ENCODE measurements around the gene TRIP4.
"Not testable (repeated sequence)": the region's sequence is repeated elsewhere in the genome, so short reads cannot be mapped to it uniquely, and the experiment has no call there.

The TRIP4 gene

GRCh38 chr15:64480891-64481290, 93.3 kb downstream of the TRIP4 start:
- H3K9me3 ChIP-seq, result no peaks in the 10 kb centered on the region
- intact Hi-C loops (cut with DNase I; ENCODE audit: low total_unique reads), result no loop called here
- TF ChIP-seq, protein P1, sequence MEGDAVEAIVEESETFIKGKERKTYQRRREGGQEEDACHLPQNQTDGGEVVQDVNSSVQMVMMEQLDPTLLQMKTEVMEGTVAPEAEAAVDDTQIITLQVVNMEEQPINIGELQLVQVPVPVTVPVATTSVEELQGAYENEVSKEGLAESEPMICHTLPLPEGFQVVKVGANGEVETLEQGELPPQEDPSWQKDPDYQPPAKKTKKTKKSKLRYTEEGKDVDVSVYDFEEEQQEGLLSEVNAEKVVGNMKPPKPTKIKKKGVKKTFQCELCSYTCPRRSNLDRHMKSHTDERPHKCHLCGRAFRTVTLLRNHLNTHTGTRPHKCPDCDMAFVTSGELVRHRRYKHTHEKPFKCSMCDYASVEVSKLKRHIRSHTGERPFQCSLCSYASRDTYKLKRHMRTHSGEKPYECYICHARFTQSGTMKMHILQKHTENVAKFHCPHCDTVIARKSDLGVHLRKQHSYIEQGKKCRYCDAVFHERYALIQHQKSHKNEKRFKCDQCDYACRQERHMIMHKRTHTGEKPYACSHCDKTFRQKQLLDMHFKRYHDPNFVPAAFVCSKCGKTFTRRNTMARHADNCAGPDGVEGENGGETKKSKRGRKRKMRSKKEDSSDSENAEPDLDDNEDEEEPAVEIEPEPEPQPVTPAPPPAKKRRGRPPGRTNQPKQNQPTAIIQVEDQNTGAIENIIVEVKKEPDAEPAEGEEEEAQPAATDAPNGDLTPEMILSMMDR (IDR thresholded peaks at IDR 0.05), result no peak

DNA sequence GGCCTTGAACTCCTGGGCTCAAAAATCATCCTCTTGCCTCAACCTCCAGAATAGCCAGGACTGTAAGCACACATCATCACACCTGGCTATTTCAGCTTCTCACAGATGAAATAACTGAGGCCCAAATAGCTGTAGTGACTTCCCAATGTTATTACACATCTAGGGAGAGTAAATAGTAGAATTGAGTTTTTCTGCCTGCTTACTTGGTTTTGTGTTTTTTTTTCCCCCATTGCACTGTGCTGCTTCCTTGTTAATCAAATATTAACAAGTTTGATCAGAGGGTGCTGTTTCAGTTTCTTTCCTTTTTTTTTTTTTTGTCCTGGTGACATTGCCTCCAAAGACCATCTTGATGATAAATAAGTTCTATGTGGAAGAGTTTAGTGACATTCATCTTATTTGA, 96.1 kb downstream of the TRIP4 start:
- TF ChIP-seq, protein P1 (IDR thresholded peaks at IDR 0.05), result no peak
- no peaks in the 10 kb centered on the region for H3K36me3 ChIP-seq
- intact Hi-C loops (cut with DNase I; ENCODE audit: low total_unique reads), result no loop called here
- no peak for DNase-seq
- no peak overlapping the region for H3K27ac ChIP-seq
- H3K4me3 ChIP-seq, result no peak overlapping the region
- no peaks in the 10 kb centered on the region for H3K4me1 ChIP-seq
- no peaks in the 10 kb centered on the region for H3K27me3 ChIP-seq
- H3K9me3 ChIP-seq, result no peaks in the 10 kb centered on the region

More at GRCh38 chr15:64480891-64481290, 93.3 kb downstream of the TRIP4 start:
- peaks cover 0 to 3% (median 0%) of the 10 kb centered on the region in 4 donors for H3K4me1 ChIP-seq
- no peak overlapping the region for H3K27ac ChIP-seq
- DNase-seq, result no peak
- H3K4me3 ChIP-seq, result no peak overlapping the region
- H3K36me3 ChIP-seq, result no peaks in the 10 kb centered on the region
- H3K27me3 ChIP-seq, result no peaks in the 10 kb centered on the region

- no peak for DNase-seq
- Histone ChIP-seq H3K4me1 (no peaks in the 10 kb centered on the region), H3K27me3 (no peaks in the 10 kb centered on the region), H3K27ac (no peak overlapping the region), H3K9me3 (no peaks in the 10 kb centered on the region), H3K4me3 (no peak overlapping the region), H3K36me3 (peaks cover 0 to 9% (median 0%) of the 10 kb centered on the region in 3 donors)
- intact Hi-C loops (cut with DNase I; ENCODE audit: low total_unique reads), result no loop called here
- TF ChIP-seq, protein P1 (IDR thresholded peaks at IDR 0.05), result no peak
Measured at GRCh38 chr15:64485796-64486195, 98.2 kb downstream of the TRIP4 start.

GRCh38 chr15:64490598-64491259, 103.1 kb downstream of the TRIP4 start:
- no peak for DNase-seq
- H3K27me3 ChIP-seq, result no peaks in the 10 kb centered on the region
- H3K9me3 ChIP-seq, result no peaks in the 10 kb centered on the region
- H3K36me3 ChIP-seq, result peaks cover 0 to 10% (median 0%) of the 10 kb centered on the region in 3 donors
- no peak overlapping the region for H3K27ac ChIP-seq
- TF ChIP-seq, protein P1 (IDR thresholded peaks at IDR 0.05), result no peak
- no peaks in the 10 kb centered on the region for H3K4me1 ChIP-seq
- no peak overlapping the region for H3K4me3 ChIP-seq
- intact Hi-C loops (cut with DNase I; ENCODE audit: low total_unique reads), result no loop called here

DNA sequence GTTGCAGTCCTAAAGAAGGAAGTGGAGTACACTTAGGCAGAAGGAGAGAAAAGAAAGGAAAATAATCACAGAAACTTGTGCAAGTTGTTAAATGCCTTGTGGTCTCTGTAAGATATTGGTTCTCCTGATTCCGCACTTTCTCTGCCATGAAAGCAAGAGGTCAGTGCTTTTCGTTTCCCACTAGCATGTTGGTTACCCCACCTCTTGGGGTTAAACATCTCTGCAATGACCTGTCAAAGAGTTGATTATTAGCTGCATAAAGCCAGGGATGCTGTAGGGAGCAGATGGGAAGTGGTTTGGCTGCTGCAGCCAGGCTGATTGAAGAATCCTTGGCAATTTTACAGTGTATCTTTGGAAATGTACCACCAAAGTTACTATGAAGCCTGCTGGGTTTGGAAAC, 106.0 kb downstream of the TRIP4 start:
- Histone ChIP-seq H3K27me3 (no peaks in the 10 kb centered on the region), H3K9me3 (no peaks in the 10 kb centered on the region), H3K4me3 (no peak overlapping the region), H3K36me3 (peaks cover 0 to 15% (median 0%) of the 10 kb centered on the region in 3 donors), H3K4me1 (no peaks in the 10 kb centered on the region), H3K27ac (no peak overlapping the region)
- intact Hi-C loops (cut with DNase I; ENCODE audit: low total_unique reads), result no loop called here
- no peak for DNase-seq
- TF ChIP-seq, protein P1 (IDR thresholded peaks at IDR 0.05), result no peak

DNA sequence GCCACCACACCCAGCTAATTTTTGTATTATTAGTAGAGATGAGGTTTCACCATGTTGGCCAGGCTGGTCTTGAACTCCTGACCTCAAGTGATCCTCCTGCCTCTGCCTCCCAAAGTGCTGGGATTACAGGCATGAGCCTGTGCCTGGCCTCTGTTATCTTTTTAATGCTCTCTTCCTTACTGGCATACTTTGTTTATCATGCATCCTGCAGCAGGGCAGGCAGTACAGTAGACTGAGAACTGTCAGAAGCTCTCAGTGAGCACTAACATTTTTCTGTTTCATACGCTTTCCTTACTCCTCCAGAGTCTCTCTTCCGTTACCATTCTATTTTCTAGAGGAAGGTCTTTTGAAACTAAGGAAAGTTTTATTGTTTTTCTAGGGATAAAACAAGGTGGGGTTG, 108.3 kb downstream of the TRIP4 start:
- intact Hi-C loops (cut with DNase I; ENCODE audit: low total_unique reads); H3K4me1 ChIP-seq: not testable (repeated sequence)

More for the DNA sequence above, 108.3 kb downstream of the TRIP4 start:
- not testable (repeated sequence) for H3K4me3 ChIP-seq, H3K27ac ChIP-seq, DNase-seq, H3K9me3 ChIP-seq, H3K27me3 ChIP-seq
- peaks cover 0 to 26% (median 14%) of the 10 kb centered on the region in 3 donors for H3K36me3 ChIP-seq
